ENCODE measurements around the gene KRT24.

GRCh38 chr17:40734018-40734417 lies 30.5 kb upstream of the KRT24 start:
- TF ChIP-seq EP300 (IDR thresholded peaks at IDR 0.05) (no peak), CEBPB (IDR thresholded peaks at IDR 0.05) (no peak), JUNB (IDR thresholded peaks at IDR 0.05) (no peak)
- TF ChIP-seq, protein P1, sequence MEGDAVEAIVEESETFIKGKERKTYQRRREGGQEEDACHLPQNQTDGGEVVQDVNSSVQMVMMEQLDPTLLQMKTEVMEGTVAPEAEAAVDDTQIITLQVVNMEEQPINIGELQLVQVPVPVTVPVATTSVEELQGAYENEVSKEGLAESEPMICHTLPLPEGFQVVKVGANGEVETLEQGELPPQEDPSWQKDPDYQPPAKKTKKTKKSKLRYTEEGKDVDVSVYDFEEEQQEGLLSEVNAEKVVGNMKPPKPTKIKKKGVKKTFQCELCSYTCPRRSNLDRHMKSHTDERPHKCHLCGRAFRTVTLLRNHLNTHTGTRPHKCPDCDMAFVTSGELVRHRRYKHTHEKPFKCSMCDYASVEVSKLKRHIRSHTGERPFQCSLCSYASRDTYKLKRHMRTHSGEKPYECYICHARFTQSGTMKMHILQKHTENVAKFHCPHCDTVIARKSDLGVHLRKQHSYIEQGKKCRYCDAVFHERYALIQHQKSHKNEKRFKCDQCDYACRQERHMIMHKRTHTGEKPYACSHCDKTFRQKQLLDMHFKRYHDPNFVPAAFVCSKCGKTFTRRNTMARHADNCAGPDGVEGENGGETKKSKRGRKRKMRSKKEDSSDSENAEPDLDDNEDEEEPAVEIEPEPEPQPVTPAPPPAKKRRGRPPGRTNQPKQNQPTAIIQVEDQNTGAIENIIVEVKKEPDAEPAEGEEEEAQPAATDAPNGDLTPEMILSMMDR (IDR thresholded peaks at IDR 0.05) = no peak
